HG03439 (cell line): Measurements from ENCODE around the gene DPPA5.
"Not testable (repeated sequence)": the region's sequence is repeated elsewhere in the genome, so short reads cannot be mapped to it uniquely, and the experiment has no call there.

ENCODE experiments used
- ATAC-seq: cut with Tn5 transposase; IDR thresholded peaks from one replicate; pipeline ENCODE4 v1.9.1; 2021; ENCODE audit warnings: mild to moderate bottlenecking, moderate library complexity; ENCODE audit not compliant: unreplicated experiment

Gene DPPA5

GRCh38 chr6:73364549-73364948, 10.5 kb upstream of the DPPA5 start:
- no peak for ATAC-seq

- ATAC-seq = no peak
These were observed 10.0 kb upstream of the DPPA5 start for GRCh38 chr6:73364121-73364520.

DNA sequence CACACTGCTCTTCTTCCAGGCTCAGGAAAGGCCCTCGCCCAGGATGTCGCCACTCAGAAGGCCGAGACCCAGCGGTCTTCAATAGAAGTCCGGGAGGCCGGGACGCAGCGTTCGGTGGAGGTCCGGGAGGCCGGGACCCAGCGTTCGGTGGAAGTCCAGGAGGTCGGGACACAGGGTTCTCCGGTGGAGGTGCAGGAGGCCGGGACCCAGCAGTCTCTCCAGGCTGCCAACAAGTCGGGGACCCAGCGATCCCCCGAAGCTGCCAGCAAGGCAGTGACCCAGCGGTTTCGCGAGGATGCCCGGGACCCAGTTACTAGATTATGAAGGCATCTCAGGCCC, 9.4 kb upstream of the DPPA5 start:
- ATAC-seq = no peak

GRCh38 chr6:73362869-73363536, 8.9 kb upstream of the DPPA5 start:
- ATAC-seq = no peak

- ATAC-seq = no peak
These were observed 8.3 kb upstream of the DPPA5 start, which contains the start of gene KHDC3L for GRCh38 chr6:73362358-73362757. TSS of gene KHDC3L (plus strand) at chr6:73362658. CDS start at chr6:73362730, 72 bp downstream.

DNA sequence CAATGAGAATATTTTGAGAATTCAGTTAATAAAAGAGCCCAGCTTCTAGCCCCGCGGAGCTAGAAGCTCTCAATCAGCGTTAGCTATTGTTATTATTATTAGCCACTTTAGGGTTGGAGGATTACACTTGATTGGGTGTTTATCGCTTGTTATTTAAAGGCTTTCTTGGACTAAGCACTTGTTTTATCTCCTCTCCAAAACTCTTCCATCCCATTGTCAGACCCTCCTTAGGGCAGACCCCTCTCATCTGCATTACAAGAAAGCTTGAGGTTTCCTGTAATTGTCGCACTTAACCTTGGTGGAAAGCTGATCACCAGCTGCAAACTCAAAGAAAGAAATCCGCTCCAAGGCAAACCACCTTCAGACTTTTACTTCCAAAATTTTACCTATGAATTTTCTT, 4.8 kb downstream of the DPPA5 start:
- ATAC-seq = no peak

DNA sequence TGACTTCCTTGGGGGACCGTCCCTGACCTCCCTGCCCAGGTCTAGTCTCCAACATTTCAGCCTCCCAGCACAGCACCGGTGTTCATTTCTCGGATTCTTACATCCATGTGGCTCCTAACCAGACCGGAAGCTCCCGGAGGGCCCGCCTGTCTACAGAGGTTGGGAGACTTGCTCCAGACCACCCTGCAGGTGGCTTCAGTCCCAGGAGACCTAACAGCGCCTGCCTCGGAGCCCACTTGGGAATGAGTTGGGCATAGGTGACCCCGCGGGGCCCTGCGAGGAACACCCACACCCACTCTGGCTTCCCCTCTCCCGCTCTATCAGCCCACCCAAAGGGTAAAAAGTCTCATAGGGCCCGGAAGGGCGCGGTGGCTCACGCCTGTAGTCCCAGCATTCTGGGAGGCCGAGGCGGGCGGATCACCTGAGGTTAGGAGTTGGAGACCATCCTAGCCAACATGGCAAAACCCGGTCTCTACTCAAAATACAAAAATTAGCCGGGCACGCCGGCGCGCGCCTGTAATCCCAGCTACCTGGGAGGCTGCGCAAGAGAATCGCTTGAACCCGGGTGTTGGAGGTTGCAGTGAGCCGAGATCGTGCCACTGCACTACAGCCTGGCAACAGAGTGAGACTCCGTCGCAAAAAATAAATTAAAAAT, 5.4 kb downstream of the DPPA5 start:
- no peak for ATAC-seq

- ATAC-seq = no peak
These were observed 10.9 kb downstream of the DPPA5 start for GRCh38 chr6:73343164-73343563.

- no peak for ATAC-seq
These were observed 11.9 kb downstream of the DPPA5 start for GRCh38 chr6:73342174-73342573.

DNA sequence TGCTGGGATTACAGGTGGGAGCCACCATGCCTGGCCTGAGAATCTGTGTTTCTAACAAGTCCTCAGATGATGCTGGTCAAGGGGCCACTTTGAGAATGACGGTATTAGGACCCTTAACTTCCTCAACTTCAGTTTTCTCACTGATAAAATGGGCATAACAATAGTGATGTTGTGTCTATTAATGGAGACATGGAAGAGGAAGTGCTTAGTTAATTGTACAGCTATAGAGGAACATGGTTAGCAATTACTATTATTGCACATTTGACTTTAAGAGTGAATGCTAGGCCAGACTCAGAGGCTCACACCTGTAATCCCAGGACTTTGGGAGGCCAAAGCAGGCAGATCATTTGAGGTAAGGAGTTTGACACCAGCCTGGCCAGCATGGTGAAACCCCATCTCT, 12.7 kb downstream of the DPPA5 start:
- no peak for ATAC-seq

GRCh38 chr6:73340048-73340447, 14.0 kb downstream of the DPPA5 start:
- ATAC-seq = no peak

DNA sequence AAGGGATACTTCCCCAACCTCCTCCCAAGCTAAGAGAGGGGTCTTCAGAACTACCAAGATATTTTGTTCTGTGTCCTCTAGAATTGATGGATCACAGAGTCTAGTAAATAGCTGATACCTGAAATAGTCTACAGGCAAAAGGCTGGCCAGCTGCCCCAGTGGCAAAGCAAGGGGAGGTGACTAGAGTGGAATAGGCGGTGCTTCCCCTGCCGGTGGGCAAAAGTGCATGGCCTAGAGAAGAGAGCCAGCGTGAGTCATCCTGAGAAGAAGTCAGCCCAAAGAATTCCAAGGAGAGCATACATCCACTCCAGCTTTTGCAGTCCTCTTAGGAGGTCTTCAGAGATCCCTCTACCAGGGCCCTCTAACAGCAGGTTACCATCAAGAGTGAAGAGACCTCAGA, 14.7 kb downstream of the DPPA5 start:
- no peak for ATAC-seq

GRCh38 chr6:73329201-73329600, 24.9 kb downstream of the DPPA5 start:
- ATAC-seq = peak; percentile 69

- ATAC-seq = no peak
These were observed 25.3 kb downstream of the DPPA5 start for GRCh38 chr6:73328790-73329189.

DNA sequence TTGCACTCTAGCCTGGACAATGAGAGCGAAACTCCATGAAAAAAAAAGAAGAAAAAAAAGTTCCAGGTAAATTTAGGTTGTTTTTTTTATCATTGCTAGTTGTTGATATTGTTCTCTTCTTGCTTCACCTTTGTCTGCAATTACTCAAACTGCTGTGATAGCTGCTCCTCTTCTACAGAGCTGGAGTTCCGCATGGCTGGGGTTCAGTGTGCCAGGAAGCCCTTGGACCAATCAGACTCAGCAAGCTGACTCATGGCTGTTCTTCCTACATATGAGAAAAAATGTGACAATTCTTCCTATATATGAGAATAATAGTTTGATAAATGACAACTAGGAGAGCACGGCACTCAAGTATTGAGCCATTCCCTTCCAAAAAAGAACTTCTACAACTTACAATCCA, 28.4 kb downstream of the DPPA5 start:
- no peak for ATAC-seq

GRCh38 chr6:73323323-73323722, 30.8 kb downstream of the DPPA5 start:
- no peak for ATAC-seq

DNA sequence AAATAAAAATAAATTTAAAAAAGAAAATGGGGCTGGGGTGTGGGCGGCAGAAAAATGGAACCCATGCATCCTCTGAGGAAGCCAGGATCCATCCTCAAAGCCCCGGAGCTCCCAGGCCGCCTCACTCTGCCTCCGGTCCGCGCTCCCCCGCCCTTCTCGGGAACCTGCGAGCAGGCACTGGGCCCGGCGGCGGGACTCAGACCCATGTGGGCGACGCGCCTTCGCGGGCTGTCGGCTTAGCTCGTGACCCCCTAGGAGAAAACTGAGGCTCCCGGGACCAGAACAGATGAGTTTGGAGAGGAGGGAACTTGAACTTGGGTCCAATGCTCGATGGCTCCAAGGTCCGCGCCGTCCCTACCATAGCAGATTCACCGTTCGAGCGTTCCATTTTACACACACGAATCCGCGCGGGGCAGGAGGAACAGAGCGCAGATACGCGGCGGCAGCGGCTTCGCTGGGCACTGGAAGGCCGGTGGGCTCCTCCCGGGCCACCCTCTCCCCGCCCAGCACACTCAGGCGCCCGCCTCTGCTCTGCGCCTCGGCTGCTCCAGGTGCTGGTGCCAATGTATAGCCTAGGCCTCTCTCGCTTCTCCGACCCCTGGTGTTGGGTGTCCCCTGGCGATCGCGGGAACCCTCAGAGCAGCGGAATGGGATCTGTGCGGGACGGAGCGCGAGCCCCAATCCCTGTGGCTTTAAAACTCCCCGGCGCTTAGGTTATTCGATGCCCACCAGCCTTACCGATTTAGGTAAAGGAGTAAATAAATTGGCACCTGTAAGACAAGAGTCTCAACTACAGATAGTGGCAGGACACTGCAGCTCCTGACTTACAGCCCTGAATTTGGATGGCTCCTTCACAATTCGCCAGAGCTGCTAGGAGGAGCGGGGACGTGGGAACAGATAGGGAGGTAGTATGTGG, 39.2 kb downstream of the DPPA5 start:
- ATAC-seq = no peak

- ATAC-seq = not testable (repeated sequence)
These were observed 43.6 kb downstream of the DPPA5 start for GRCh38 chr6:73310503-73310845.

GRCh38 chr6:73309785-73310502, 44.1 kb downstream of the DPPA5 start:
- peak; percentile 99 for ATAC-seq

- ATAC-seq = no peak
These were observed 44.6 kb downstream of the DPPA5 start for GRCh38 chr6:73309535-73309784.

DNA sequence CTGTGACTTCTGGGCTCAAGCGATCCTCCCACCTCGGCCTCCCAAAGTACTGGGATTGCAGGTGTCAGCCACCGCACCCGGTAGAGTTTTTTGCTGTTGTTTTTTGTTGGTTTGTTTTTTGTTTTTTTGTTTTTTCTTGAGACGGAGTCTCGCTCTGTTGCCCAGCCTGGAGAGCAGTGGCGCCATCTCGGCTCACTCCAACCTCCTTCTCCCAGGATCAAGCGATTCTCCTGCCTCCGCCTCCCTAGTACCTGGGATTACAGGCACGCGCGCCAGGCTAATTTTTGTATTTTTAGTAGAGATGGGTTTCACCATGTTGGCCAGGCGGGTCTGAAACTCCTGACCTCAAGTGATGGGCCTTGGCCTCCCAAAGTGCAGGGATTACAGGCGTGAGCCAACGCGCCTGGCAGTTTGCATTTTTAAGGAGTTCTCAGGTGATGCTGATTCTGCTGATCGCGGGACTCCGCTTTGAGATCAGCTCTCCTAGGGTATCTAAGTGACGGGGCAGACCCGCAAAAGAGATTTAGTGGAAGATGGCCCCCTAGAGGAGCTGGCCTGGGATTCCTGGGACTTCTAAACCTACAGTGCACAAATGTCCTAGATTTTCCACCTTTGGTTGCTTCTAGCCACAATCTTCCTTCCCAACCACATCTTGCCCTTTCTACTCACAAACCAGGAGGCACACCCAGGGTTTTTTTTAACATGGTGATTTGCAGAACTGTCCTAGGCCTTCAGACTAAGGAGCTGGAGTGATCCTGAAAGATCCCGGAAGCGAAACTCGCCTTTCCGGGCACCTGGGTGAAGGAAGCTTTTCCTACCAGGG, 45.2 kb downstream of the DPPA5 start:
- no peak for ATAC-seq
